SU-DHL-6 (cell line): ENCODE results near the gene DUSP9.

ENCODE experiments used
- CTCF ChIP-seq: fragments of 200-600 bp; sonication (generic); IDR thresholded peaks from one replicate; pipeline ENCODE4 v1.5.1; 2017; ENCODE audit warnings: antibody characterized with exemption, mild to moderate bottlenecking, low read length, moderate library complexity; ENCODE audit not compliant: insufficient read depth, poor library complexity, severe bottlenecking
- EZH2phosphoT487 ChIP-seq: fragments of 200-600 bp; sonication (generic), shearing (Covaris generic); conservative IDR thresholded peaks from 2 replicates; pipeline ENCODE4 v1.6.1; 2018; ENCODE audit warnings: mild to moderate bottlenecking, antibody characterized with exemption, low read length, moderate library complexity, mixed read lengths

- TF ChIP-seq CTCF (no peak), EZH2phosphoT487 (no peak)
These were observed 12.3 kb downstream of the DUSP9 start for GRCh38 chrX:153659268-153659667.
